ENCODE measurements around the gene ST14. TPM values are rescaled to one million over a fixed set of nuclear protein-coding genes. Genes with fewer than 3 reads are reported as not detected.

ST14 gene
- total RNA-seq, 4 donors from 2014 or later: 109 to 225 (median 141) TPM

DNA sequence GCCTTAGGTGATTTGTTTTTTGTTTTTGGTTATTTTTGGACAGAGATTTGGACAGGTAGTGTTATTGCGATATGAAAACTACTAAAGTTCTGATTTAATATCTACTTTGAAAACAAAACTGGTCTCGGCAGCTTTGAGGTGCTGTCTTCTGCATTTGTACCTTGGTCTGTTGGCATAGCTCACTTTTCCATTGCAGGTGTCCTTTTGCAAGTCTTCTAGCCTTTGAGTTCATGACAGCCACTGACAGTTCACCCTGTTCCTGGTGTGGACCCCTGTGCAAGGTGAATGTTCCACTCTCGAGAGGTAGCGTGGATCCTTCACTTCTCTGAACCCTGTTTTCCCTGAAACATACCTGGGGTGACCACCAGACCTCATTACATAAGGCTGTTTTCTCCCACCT is 44.9 kb upstream of the ST14 start:
- no peak for DNase-seq
- H3K27ac ChIP-seq: no peak overlapping the region

DNA sequence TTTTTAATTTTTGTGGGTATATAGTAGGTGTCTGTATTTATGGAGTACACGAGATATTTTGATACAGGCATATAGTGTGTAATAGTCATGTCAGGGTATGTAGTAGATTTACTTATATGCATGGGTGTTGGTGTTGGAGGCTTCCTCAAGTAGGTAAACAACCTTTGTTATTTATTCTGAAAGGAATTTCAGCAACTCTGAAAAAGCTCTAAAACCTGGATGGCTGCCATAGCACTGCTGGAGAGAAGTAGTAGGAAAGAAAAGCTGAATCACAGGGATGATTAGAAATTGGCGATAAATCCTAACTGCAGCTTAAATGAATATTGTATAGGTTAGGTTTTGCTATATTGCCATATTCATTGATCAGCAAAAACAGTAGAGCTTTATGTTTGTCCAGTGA is 44.4 kb upstream of the ST14 start:
- peaks cover 0 to 24% (median 0%) of the 10 kb centered on the region in 3 donors for H3K4me1 ChIP-seq
- intact Hi-C loops (cut with DNase I): no loop called here
- no peaks in the 10 kb centered on the region for H3K27me3 ChIP-seq
- DNase-seq: no peak
- H3K36me3 ChIP-seq: peaks cover 0 to 71% (median 9%) of the 10 kb centered on the region in 3 donors
- TF ChIP-seq, protein P1, sequence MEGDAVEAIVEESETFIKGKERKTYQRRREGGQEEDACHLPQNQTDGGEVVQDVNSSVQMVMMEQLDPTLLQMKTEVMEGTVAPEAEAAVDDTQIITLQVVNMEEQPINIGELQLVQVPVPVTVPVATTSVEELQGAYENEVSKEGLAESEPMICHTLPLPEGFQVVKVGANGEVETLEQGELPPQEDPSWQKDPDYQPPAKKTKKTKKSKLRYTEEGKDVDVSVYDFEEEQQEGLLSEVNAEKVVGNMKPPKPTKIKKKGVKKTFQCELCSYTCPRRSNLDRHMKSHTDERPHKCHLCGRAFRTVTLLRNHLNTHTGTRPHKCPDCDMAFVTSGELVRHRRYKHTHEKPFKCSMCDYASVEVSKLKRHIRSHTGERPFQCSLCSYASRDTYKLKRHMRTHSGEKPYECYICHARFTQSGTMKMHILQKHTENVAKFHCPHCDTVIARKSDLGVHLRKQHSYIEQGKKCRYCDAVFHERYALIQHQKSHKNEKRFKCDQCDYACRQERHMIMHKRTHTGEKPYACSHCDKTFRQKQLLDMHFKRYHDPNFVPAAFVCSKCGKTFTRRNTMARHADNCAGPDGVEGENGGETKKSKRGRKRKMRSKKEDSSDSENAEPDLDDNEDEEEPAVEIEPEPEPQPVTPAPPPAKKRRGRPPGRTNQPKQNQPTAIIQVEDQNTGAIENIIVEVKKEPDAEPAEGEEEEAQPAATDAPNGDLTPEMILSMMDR (IDR thresholded peaks at IDR 0.05): no peak
- no peak for TF ChIP-seq POLR2A (IDR thresholded peaks at IDR 0.05)
- H3K9me3 ChIP-seq: no peaks in the 10 kb centered on the region
- 62 to 64% methylated on average over 2 of the region's 2 CpGs for WGBS, 2 donors
- H3K27ac ChIP-seq: no peak overlapping the region
- H3K4me3 ChIP-seq: no peak overlapping the region

More for the DNA sequence above, 44.9 kb upstream of the ST14 start:
- WGBS, 2 donors: 93 to 94% methylated on average over 4 of the region's 4 CpGs
- Histone ChIP-seq H3K4me3 (no peak overlapping the region), H3K9me3 (no peaks in the 10 kb centered on the region), H3K27me3 (no peaks in the 10 kb centered on the region), H3K36me3 (peaks cover 0 to 74% (median 9%) of the 10 kb centered on the region in 3 donors), H3K4me1 (peaks cover 0 to 24% (median 0%) of the 10 kb centered on the region in 3 donors)
- intact Hi-C loops (cut with DNase I): no loop called here
- TF ChIP-seq, protein P1 (IDR thresholded peaks at IDR 0.05): no peak
- TF ChIP-seq POLR2A (IDR thresholded peaks at IDR 0.05): no peak

DNA sequence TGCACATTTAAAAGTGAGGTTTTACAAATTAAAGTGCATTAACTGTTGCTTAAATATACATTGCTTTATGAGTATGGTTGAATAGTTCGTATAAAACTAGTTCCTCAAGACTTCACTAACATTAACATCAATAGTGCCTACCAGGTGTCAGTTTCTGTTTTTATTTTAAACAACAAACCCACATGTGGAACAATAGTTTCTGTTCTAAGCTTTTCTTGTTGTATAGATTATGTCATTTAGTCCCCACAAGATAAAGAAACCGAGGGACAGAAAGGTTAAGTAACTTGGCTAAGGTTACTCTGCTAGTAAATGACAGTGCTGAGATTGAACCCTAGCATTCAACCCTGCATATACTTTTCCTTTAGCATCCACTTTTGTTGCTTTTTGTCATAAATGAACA is 41.4 kb upstream of the ST14 start:
- no peaks in the 10 kb centered on the region for H3K27me3 ChIP-seq
- intact Hi-C loops (cut with DNase I): no loop called here
- whole genome bisulfite sequencing, 2 donors: 72 to 73% methylated on average over 2 of the region's 2 CpGs
- TF ChIP-seq POLR2A (IDR thresholded peaks at IDR 0.05): no peak
- TF ChIP-seq, protein P1 (IDR thresholded peaks at IDR 0.05): no peak
- peaks cover 0 to 43% (median 0%) of the 10 kb centered on the region in 3 donors for H3K4me1 ChIP-seq
- peaks cover 0 to 65% (median 4%) of the 10 kb centered on the region in 3 donors for H3K36me3 ChIP-seq
- H3K27ac ChIP-seq: no peak overlapping the region
- H3K9me3 ChIP-seq: no peaks in the 10 kb centered on the region
- DNase-seq: no peak
- no peak overlapping the region for H3K4me3 ChIP-seq

DNA sequence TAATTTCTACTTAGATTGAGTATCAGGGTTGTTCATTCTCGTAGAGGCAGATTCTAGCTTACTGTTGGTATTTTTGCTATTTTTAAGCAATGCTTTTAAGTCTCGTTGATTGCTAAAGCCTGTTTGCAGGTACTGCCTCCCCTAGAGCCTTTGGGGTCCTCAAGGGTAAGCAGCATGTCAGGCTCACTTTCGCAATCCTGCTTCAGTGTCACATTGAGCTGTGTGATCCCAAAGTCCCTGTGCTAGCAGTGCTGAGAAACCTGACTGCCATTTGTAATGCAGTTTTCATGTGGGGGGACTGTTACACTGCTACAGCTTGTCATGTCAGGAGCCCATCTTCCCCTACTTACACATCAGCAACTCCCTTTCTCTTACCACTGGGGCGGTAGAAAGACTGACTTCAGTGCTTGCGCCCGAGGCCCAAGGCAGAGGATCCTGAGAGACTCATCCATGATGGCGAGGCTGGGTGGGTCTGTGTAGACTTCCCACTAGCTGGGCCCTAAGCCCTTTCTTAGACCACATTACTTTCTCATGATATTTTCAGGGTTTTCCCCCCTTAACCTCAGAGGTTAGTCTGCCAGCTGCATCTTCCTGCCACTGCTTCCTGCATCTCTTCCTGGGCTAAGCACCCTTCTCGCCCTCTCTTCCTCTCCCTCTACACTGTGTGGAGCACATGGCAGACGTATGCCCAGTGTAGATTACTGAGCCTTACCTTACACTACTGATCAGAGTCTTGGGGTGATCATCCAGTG is 40.8 kb upstream of the ST14 start:
- DNase-seq: no peak
- intact Hi-C loops (cut with DNase I): no loop called here
- whole genome bisulfite sequencing, 2 donors: 82 to 83% methylated on average over 9 of the region's 9 CpGs
- TF ChIP-seq, protein P1 (IDR thresholded peaks at IDR 0.05): no peak
- no peak for TF ChIP-seq POLR2A (IDR thresholded peaks at IDR 0.05)
- H3K9me3 ChIP-seq: no peaks in the 10 kb centered on the region
- H3K27me3 ChIP-seq: no peaks in the 10 kb centered on the region
- no peak overlapping the region for H3K27ac ChIP-seq
- H3K4me3 ChIP-seq: no peak overlapping the region
- H3K4me1 ChIP-seq: peaks cover 2 to 49% (median 4%) of the 10 kb centered on the region in 3 donors
- peaks cover 6 to 65% (median 10%) of the 10 kb centered on the region in 3 donors for H3K36me3 ChIP-seq

DNA sequence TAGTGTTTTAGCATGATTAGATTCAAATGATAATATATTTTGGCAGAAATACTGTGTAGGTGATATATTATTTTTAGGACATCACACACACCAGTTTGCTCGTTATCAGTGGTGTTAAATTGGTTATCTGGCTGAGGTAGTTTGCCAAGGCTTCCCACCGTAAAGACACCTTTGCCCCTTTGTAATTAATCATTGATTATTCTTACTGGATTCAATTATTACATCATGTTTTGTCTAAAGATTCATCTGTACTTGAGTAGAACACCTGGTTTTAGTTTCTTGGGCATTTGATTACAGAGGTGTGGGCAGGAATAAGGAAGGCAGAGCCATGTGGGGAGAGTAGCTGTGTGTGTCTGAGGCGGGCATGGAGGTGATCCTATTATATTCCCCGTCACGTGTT is 39.5 kb upstream of the ST14 start:
- H3K4me1 ChIP-seq: peaks cover 12 to 57% (median 15%) of the 10 kb centered on the region in 3 donors
- TF ChIP-seq, protein P1 (IDR thresholded peaks at IDR 0.05): no peak
- TF ChIP-seq POLR2A (IDR thresholded peaks at IDR 0.05): no peak
- no peak overlapping the region for H3K4me3 ChIP-seq
- 83 to 87% methylated on average over 5 of the region's 5 CpGs for WGBS, 2 donors
- H3K27ac ChIP-seq: no peak overlapping the region
- intact Hi-C loops (cut with DNase I): no loop called here
- no peak for DNase-seq
- peaks cover 6 to 64% (median 11%) of the 10 kb centered on the region in 3 donors for H3K36me3 ChIP-seq
- no peaks in the 10 kb centered on the region for H3K27me3 ChIP-seq
- no peaks in the 10 kb centered on the region for H3K9me3 ChIP-seq

Measured in esophagus squamous epithelium (tissue), 5 donors.